HG02884 (cell line): Measurements from ENCODE around the gene EID3.
A peak's percentile ranks its signal among the peaks of the same experiment; 100 is the strongest.
"Not testable (repeated sequence)": the region's sequence is repeated elsewhere in the genome, so short reads cannot be mapped to it uniquely, and the experiment has no call there.

Experiments
- ATAC-seq: cut with Tn5 transposase; IDR thresholded peaks from one replicate; pipeline ENCODE4 v1.9.1; 2021; ENCODE audit warnings: mild to moderate bottlenecking, moderate library complexity; ENCODE audit not compliant: unreplicated experiment

EID3 gene

GRCh38 chr12:104288635-104289274 lies 14.8 kb upstream of the EID3 start:
- peak; percentile 43 for ATAC-seq

GRCh38 chr12:104290320-104290719 lies 13.2 kb upstream of the EID3 start:
- no peak for ATAC-seq

GRCh38 chr12:104290855-104291254 lies 12.7 kb upstream of the EID3 start:
- no peak for ATAC-seq

GRCh38 chr12:104291867-104292524 lies 11.5 kb upstream of the EID3 start:
- ATAC-seq: no peak

- no peak for ATAC-seq
Measured at GRCh38 chr12:104292872-104293794, 10.4 kb upstream of the EID3 start.

- ATAC-seq: not testable (repeated sequence)
Measured at GRCh38 chr12:104294158-104294859, 9.2 kb upstream of the EID3 start.

GRCh38 chr12:104294927-104295668 lies 8.4 kb upstream of the EID3 start:
- no peak for ATAC-seq

GRCh38 chr12:104295954-104296353 lies 7.6 kb upstream of the EID3 start:
- ATAC-seq: no peak

- no peak for ATAC-seq
Measured at GRCh38 chr12:104296718-104297117, 6.8 kb upstream of the EID3 start.

- ATAC-seq: no peak
Measured at GRCh38 chr12:104297477-104298113, 5.9 kb upstream of the EID3 start.

GRCh38 chr12:104299842-104300481 lies 3.6 kb upstream of the EID3 start:
- ATAC-seq: no peak

GRCh38 chr12:104304261-104305009 lies 896 bp downstream of the EID3 start:
- ATAC-seq: no peak

- no peak for ATAC-seq
Measured at GRCh38 chr12:104305349-104305748, 1.8 kb downstream of the EID3 start.

- no peak for ATAC-seq
Measured at GRCh38 chr12:104306376-104306775, 2.8 kb downstream of the EID3 start.

GRCh38 chr12:104306943-104307654 lies 3.6 kb downstream of the EID3 start:
- ATAC-seq: no peak

GRCh38 chr12:104307655-104308000 lies 4.1 kb downstream of the EID3 start:
- ATAC-seq: no peak

GRCh38 chr12:104309446-104309993 lies 6.0 kb downstream of the EID3 start:
- no peak for ATAC-seq
